Adipose tissue (tissue), 3 donors: Measurements from ENCODE around the gene CCL14. TPM values are rescaled to one million over a fixed set of nuclear protein-coding genes. Genes with fewer than 3 reads are reported as not detected.
"Not testable (repeated sequence)": the region's sequence is repeated elsewhere in the genome, so short reads cannot be mapped to it uniquely, and the experiment has no call there.

Source experiments
- H3K27ac ChIP-seq: one replicate; pipeline ENCODE4 v1.5.1; 2013; ENCODE audit warnings: low read depth, low read length
- WGBS, 3 donors: extraction: QIAGEN DNeasy Blood & Tissue Kit; methylation state at CpG; one replicate each; pipeline ENCODE4 v1.1.7; 2013; 5-methylcytosine and 5-hydroxymethylcytosine counted together
- polyA plus RNA-seq, 3 donors: library from polyadenylated mRNA; stranded (reverse); fragments of 200-250 nt; gene quantifications; one replicate each; pipeline ENCODE4 v1.2.3, GENCODE V29; 2013
- donor health status: healthy with polysubstance abuse.
- donor health status: Bipolar disorder and iron deficiency.
- donor health status: healthy.

The CCL14 gene
- polyA plus RNA-seq = 100 to 1,000 TPM in 1 of 3 donors, 10 to 100 TPM in 2; 30.9 to 170 (median 91.0) TPM

- 25 to 70% (median 48%) methylated on average over 1 of the region's 1 CpG for WGBS, 3 donors
- no peak within 1 kb of the TSS for H3K27ac ChIP-seq
Measured at GRCh38 chr17:35986643-35987042, at the start of gene CCL14. CCL14 (minus strand) TSS chr17:35986729; CDS start chr17:35986649, 80 bp downstream.

GRCh38 chr17:36036235-36036634, 49.7 kb upstream of the CCL14 start:
- no peak overlapping the region for H3K27ac ChIP-seq
- 70 to 89% (median 78%) methylated on average over 4 of the region's 4 CpGs for WGBS, 3 donors

DNA sequence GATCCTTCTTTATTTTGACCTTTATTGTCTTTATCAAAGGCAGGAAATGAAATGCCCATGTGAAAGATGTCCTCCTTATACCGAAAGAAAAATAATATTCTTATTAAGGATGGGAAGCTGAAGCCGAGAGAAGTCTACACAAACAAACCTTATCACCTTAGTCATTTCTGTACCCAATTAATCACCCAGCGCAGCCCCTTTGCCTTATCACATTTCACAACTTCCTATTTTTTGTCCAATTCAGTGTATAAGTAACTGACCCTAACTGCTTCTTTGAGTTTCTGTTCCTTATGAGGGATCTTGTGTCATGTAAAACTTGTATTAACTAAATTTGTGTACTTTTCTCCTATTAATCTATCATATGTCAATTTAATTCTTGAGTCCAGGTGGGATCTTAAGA, 47.6 kb upstream of the CCL14 start:
- WGBS, 3 donors = 15 to 32% (median 17%) methylated on average over 3 of the region's 3 CpGs
- H3K27ac ChIP-seq = no peak overlapping the region

DNA sequence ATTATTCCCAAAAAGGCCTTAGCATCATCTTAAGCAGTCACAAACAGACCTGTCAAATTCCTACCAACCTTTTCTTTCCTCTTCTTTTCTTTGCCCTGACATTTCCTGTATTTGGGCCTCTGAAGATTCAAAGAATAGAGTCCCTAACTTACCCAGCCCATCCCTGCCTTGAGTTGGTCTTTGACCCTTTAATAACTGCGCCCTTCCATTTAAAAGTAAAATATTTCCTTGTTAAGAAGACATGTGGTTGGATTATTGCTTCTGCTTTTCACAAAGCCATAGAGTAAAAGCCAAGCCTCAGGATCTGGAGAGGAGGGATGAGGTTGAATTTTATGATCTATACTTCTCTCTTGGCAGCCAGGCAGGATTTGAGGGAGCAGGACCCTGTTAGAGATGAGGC, 44.4 kb upstream of the CCL14 start:
- no peak overlapping the region for H3K27ac ChIP-seq
- WGBS, 3 donors = 81 to 95% (median 89%) methylated on average over 1 of the region's 1 CpG

DNA sequence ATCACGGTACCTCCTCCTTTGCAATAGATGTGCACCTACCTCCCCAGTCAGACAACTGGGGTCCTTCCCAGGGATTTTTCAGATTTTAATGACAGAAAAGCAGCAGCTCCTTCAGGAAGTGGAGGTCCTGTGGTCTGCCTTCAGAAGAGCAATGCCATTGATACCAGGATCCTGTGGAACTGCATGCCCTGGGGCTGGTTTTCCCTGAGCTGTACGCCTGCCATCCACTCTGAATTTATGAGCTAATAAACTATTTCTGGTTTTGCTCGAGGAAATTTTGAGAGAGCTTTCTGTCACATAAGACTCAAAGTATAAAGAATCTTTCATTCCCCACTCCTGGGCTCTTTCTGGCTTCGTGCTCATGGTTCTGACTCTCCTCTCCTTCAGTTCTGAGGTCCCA, 41.2 kb upstream of the CCL14 start:
- no peak overlapping the region for H3K27ac ChIP-seq
- WGBS, 3 donors = 47 to 77% (median 55%) methylated on average over 4 of the region's 4 CpGs

GRCh38 chr17:36024106-36024869, 37.8 kb upstream of the CCL14 start:
- H3K27ac ChIP-seq = no peak overlapping the region
- WGBS, 3 donors = 82 to 93% (median 83%) methylated on average over 6 of the region's 6 CpGs

DNA sequence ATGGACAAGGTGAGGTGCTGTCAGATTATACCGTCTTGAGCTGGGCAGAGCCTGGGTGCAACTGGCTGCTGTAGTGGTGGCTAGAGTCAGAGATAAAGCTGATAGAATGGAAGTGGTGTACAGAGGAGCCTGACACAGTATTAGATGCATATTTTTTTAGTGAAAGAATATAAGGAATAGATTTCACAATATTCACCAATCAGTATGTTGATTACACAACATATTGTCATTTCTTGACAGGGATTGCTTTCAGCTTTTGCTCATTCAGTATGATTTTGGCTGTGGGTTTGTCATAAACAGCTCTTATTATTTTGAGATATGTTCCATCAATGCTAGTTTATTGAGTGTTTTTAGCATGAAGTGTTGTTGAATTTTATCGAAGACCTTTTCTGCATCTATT, 32.9 kb upstream of the CCL14 start:
- H3K27ac ChIP-seq = no peak overlapping the region
- 80 to 95% (median 94%) methylated on average over 2 of the region's 2 CpGs for WGBS, 3 donors

- no peak within 1 kb of the TSS for H3K27ac ChIP-seq
- WGBS, 3 donors = 22 to 40% (median 24%) methylated on average over 6 of the region's 6 CpGs
Measured at GRCh38 chr17:36017799-36018198, 31.3 kb upstream of the CCL14 start, which contains the start of gene CCL23. CCL23 (minus strand) TSS chr17:36017972; CDS start chr17:36017897, 75 bp downstream.

GRCh38 chr17:36016555-36016954, 30.0 kb upstream of the CCL14 start:
- H3K27ac ChIP-seq = no peak overlapping the region
- WGBS, 3 donors = 92 to 95% (median 94%) methylated on average over 2 of the region's 2 CpGs

- WGBS, 3 donors = 90 to 96% (median 96%) methylated on average over 4 of the region's 4 CpGs
Measured at GRCh38 chr17:36015895-36016294, 29.4 kb upstream of the CCL14 start.

GRCh38 chr17:36014946-36015345, 28.4 kb upstream of the CCL14 start:
- no peak overlapping the region for H3K27ac ChIP-seq
- 76 to 78% (median 76%) methylated on average over 5 of the region's 5 CpGs for WGBS, 3 donors

More at GRCh38 chr17:36015895-36016294, 29.4 kb upstream of the CCL14 start:
- not testable (repeated sequence) for H3K27ac ChIP-seq

DNA sequence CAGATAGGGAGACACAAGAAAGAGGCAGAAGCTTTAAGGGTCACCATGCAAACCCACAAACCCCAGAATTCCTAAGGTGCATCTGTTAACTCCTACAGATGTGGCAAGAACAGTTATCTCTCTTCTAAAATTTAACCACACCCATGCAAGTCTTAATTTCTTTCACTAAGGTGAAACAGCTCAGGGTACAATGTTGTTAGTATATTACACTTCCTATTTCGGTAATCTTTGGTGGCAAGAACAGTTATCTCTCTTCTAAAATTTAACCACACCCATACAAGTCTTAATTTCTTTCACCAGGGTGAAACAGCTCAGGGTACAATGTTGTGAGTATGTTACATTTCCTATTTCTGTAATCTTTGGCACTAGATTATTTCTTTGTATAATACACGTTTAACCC, 24.7 kb upstream of the CCL14 start:
- WGBS, 3 donors = 71 to 78% (median 73%) methylated on average over 2 of the region's 2 CpGs
- no peak overlapping the region for H3K27ac ChIP-seq

GRCh38 chr17:36008998-36009665, 22.6 kb upstream of the CCL14 start:
- 82 to 84% (median 82%) methylated on average over 14 of the region's 14 CpGs for WGBS, 3 donors
- no peak overlapping the region for H3K27ac ChIP-seq

DNA sequence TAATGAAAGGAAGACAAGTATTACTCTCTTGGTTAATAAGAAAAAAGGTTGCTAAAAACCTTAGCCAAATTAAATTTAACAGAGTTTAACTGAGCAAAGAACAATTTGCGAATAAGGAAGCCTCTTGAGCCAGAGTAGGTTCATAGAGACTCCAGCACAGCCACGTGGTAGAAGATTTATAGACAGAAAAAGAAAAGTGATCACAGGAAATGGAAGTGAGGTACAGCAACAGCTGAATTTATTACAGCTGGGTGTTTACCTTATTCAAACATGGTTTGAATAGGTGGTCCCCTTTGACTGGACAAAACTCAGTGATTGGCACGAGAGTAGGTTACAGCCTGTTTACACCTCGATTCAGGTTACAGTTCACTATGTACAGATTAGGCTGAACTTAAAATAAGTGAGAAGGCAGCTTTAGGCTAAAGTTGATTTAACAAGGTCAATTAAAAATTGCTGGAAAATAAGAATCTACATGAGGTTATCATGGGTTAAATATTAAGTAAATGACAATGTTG, 18.1 kb upstream of the CCL14 start:
- WGBS, 3 donors = 26 to 63% (median 36%) methylated on average over 4 of the region's 4 CpGs
- H3K27ac ChIP-seq = no peak overlapping the region

GRCh38 chr17:36002631-36003030, 16.1 kb upstream of the CCL14 start:
- H3K27ac ChIP-seq = no peak overlapping the region
- WGBS, 3 donors = 88 to 94% (median 91%) methylated on average over 7 of the region's 7 CpGs

DNA sequence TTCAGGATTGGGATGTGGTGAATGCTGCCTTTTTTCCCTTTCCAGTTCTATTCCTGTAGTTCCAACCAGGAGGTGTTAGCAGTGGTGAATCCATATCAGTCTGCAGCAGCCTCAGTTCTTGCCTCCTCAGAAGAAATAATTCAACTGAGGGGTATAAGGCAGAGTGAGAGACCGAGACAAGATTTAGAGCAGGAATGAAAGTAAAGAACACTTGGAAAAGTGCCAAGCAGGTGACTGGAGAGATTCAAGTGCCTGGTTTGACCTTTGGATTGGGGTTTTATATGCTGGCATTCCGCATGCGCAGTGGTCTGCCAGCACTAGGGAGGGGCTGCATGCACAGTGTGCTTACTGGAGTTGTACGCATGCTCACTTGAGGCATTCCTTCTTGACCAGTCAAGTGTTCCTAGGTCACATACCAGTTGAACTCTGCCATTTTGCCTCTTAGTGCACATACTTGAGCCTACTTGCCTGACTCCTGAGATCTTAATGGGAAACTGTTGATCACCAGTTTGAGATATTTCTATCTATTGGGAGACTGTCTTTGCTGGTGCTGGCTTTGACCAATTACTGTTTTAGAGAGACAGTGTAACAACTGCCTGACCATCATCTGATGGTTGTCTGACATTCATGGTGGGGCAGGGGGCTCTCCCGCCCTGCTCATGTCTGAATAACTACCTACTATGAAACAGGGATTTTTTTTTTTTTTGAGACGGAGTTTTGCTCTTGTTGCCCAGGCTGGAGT, 15.5 kb upstream of the CCL14 start:
- WGBS, 3 donors = 58 to 83% (median 69%) methylated on average over 6 of the region's 6 CpGs
- no peak overlapping the region for H3K27ac ChIP-seq

DNA sequence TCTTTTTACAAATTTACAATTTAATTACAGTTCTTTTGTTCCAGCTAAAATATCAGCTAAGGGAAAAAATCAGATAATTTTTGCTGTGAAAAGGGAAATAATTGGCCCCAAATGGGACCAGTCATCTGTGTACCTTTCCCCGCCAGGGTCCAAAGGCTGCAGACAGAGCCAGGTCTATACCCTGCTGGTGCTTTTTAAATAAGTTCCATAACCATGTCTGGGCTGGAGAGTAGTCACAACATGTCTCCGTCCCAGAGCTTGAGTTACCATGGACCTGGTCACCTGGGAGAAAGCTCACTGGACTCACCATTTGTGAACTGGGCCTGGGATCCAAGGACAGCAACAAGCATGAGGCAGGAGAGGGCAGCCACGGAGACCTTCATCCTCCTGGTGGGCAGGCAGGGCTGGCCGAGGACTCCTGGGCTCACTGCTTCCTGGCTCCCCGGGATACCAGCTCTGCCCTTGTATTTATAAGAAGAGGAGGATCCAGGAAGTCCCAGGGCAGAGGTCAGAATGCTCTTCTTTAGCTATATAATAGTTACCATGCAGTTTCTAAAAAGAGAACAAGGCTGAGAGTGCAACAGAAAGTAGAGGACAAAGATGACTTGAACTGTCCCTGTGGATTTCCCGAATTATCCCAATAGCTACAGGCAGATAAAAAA, 14.7 kb upstream of the CCL14 start, which contains the start of gene CCL15:
Gene CCL15, minus strand, starts transcription at position 444 of the 662 bp plus-strand sequence. Its CDS starts 61 bp downstream, at position 383.
- 53 to 79% (median 77%) methylated on average over 6 of the region's 6 CpGs for WGBS, 3 donors

DNA sequence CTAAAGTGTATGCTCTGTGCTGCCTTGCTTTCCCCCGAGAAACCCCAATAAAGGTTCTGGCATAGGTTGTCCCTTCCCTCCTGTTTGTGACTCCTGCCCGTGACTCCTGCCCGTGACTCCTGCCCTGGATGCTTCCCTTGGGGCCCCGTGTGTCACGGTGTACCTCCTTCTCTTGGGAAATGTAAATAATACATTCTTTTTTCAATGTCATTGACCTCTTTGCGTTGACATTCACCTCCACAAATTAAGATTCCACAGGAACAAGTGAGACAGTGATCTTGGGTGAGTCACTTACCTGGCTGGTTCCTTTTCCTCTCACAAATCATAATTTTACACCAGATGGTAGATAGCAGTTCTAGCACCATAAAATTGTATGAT, 14.2 kb upstream of the CCL14 start:
- 75 to 83% (median 80%) methylated on average over 6 of the region's 6 CpGs for WGBS, 3 donors
- no peak overlapping the region for H3K27ac ChIP-seq

More for the DNA sequence above, 14.7 kb upstream of the CCL14 start, which contains the start of gene CCL15:
- H3K27ac ChIP-seq = no peak within 1 kb of the TSS
